Right hindlimb (tissue), 1 donor: ENCODE data around the gene GRAMD2B.
A peak's percentile ranks its signal among the peaks of the same experiment; 100 is the strongest.

ENCODE experiments used
- DNase-seq: peaks from one replicate; pipeline ENCODE4 v3.0.0-alpha.2; 2018

GRAMD2B gene

GRCh38 chr5:126483156-126483555 lies 59.9 kb downstream of the GRAMD2B start:
- DNase-seq, result no peak

GRCh38 chr5:126484253-126484652 lies 61.0 kb downstream of the GRAMD2B start:
- no peak for DNase-seq

GRCh38 chr5:126486332-126486731 lies 63.1 kb downstream of the GRAMD2B start:
- no peak for DNase-seq

- no peak for DNase-seq
Measured at GRCh38 chr5:126487596-126487995, 64.4 kb downstream of the GRAMD2B start.

GRCh38 chr5:126488443-126489065 lies 65.3 kb downstream of the GRAMD2B start:
- no peak for DNase-seq

DNA sequence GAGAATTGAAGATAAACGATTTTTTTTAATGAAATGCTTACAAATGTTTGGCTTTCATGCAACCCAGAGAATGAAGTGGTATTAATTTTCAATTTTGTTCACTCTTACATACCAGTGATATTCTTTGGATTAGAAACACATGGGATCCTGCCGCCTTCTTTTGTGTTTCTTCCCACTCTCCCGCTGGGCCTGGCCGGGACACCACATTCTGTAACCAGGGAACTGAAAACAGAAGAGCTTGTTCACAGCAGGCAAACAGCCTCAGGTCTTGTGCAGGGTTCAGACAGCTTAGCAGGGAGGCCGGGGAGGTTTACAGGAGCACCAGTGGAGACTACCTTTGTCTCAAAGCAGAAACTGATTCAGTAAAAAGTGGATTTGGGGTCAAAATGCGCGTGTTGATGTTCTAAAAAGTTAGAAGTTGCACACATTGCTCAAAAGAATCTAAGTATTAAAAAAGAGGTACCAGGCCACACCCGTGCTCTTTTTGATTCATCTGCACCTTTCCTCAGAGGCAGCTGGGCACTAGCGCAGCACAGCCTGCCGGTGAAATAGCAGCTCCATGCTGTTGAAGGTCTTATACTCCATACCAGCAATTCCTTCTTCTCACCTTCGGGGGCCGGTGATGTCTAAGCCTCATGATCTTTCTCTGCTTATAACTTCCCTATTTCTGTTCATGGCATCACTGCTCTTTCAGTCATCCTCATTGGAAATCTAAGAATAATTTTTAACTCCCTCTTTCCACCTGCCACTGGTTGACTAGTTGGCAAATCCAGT lies 67.1 kb downstream of the GRAMD2B start:
- DNase-seq, result peak; percentile 61

- DNase-seq, result no peak
Measured at GRCh38 chr5:126492939-126493338, 69.7 kb downstream of the GRAMD2B start.

- no peak for DNase-seq
Measured at GRCh38 chr5:126494393-126494792, 71.2 kb downstream of the GRAMD2B start.

DNA sequence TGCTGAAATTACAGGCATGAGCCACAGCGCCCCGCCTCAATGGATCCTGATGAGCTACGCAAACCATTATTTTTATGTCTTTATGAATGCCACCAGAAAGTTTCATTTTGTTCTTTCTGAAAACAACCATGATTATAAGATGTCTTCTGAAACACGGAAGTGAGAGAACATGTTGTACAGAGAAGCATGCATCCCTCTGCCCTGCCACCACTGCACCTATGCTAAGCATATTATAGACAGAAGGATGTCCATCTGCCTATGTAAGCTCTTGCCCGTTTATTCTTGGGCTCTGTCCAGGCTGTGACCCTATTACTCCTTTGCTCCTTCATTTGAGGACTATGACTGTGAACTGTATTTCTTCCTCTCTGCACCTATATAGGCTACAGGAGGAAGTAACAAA lies 74.3 kb downstream of the GRAMD2B start:
- no peak for DNase-seq

DNA sequence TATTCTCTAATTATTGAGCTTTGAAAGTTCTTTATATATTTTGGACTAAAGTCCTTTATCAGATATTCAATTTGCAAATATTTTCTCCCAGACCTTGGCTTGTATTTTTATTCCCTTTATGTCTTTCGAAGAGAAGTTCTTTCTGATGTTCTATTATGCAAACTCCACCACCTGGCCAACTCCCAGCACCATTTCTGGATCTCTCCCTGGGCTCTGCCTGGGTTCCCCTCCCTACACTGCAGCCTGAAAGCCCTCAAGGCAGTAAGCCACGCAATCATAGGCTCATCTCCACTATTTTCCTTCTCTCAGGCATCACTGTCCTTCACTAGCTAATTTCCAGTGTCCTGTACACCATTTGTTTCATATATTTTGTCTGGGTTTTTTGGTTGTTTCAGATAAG lies 76.1 kb downstream of the GRAMD2B start:
- no peak for DNase-seq

GRCh38 chr5:126499853-126500342 lies 76.7 kb downstream of the GRAMD2B start:
- DNase-seq, result no peak

DNA sequence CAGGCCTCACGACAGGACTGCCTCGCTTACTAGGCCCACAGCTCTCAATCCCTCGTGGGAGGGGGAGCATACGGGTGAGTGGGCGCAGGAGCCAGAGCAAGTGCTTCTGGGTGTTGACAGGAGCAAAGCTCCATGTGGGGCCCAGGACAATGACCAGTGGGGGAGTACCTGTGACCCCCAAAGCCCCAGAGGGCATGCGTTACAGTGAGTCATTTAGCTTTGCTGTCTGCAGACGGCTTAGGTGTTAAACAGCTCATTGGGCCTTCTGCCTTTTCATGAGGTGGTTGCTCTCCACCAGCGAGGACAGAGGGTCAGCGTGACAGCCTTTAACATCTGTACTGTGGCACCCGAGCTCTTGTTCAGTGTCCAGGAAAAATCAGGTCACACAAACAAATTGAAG lies 78.2 kb downstream of the GRAMD2B start:
- DNase-seq, result no peak

GRCh38 chr5:126503602-126504104 lies 80.4 kb downstream of the GRAMD2B start:
- DNase-seq, result no peak

DNA sequence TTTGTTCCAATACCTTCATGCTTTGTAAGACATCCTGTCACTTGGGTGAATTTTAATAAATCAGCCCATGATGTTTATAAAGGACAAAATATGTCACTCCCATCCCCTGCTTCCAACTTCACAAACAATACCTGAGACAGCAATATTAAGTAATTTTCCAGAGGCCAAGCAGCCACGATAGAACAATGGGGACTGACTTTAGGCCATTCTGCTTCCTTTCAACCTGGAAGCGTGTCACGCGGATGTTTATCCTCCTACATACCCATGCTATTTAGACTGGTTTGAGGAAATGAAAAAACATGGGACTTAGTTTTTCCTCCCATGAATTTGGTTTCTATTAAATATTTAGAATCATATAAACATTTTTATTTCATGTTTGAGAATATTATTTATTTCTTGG lies 82.9 kb downstream of the GRAMD2B start:
- no peak for DNase-seq

- DNase-seq, result no peak
Measured at GRCh38 chr5:126508251-126508961, 85.2 kb downstream of the GRAMD2B start.

- no peak for DNase-seq
Measured at GRCh38 chr5:126508962-126509279, 85.7 kb downstream of the GRAMD2B start.

DNA sequence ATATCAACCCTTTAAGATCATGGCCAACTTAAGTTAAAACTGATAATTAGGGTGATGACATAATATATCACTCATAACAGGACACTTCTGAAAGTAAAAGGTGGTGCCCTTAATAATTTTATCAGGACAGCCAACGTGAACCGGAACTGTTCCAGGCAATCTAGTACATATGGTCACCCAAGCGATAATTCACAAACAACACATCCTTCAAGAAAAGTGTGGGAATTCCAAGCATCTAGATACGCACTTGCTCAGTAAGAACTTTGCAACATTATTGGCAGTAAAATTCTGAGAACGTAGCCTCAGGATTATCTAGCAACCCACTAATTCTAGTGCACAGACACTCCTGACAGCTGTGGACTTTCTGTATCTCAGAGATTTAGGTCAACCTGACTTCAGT lies 86.1 kb downstream of the GRAMD2B start:
- no peak for DNase-seq

GRCh38 chr5:126511961-126512360 lies 88.8 kb downstream of the GRAMD2B start:
- DNase-seq, result no peak

- no peak for DNase-seq
Measured at GRCh38 chr5:126512451-126512850, 89.2 kb downstream of the GRAMD2B start.

DNA sequence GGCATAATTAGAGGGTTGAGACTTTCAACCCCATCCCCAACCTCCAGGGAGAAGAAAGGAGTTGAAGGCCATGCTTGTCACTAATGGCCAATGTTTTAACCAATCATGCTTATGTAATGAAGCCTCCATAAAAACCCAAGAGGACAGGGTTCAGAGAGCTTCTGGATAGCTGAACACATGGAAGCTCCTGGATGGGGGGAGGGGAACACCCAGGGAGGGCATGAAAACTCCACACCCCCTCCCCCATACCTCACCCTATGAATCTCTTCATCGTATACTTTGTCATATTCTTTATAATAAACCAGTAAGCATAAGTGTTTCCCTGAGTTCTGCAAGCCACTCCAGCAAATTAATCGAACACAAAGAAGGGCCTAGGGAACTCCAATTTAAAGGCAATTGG lies 90.1 kb downstream of the GRAMD2B start:
- DNase-seq, result no peak

GRCh38 chr5:126513703-126514102 lies 90.5 kb downstream of the GRAMD2B start:
- no peak for DNase-seq

DNA sequence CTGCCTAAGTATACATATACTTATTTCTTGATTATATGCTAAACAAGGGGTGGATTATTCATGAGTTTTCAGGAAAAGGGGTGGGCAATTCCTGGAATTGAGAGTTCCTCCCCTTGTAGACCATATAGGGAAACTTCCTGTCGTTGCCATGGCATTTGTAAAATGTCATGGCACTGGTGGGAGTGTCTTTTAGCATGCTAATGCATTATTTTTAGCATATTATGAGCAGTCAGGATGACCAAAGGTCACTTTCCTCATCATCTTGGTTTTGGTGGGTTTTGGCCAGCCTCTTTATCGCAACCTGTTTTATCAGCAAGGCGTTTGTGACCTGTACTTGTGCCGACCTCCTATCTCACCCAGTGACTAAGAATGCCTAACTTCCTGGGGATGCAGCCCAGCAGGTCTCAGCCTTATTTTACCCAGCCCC lies 90.9 kb downstream of the GRAMD2B start:
- no peak for DNase-seq

DNA sequence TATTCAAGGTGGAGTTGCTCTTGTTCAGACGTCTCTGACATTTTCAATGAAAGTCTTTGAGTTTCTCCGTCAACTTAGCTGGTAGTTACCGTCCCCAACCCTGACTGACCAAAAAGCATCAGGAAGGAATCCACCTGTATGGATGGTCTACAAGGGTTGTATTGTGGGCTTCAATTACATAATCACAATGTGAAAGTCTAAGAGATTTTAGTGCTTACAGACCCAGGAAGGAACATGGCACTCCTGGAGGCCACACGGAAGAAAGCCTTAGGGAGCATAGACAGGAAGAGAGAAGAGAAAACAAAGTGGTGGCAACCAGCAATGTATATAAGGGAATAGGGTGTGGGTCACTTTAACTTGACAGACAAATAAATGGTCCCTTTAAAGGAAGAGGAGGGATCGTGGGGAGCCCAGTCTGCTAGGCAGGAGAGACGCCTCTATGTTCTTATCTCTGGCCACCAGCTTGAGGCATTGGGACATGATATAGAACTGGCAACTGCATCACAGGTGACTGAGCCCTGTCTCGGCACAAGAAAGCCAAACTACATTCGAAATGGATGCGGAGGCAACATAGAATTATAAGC lies 91.4 kb downstream of the GRAMD2B start:
- no peak for DNase-seq
